GM19351 (cell line): ENCODE measurements around the gene RNF182.
"Not testable (repeated sequence)": the region's sequence is repeated elsewhere in the genome, so short reads cannot be mapped to it uniquely, and the experiment has no call there.

Source experiments
- ATAC-seq: cut with Tn5 transposase; IDR thresholded peaks from one replicate; pipeline ENCODE4 v1.9.1; 2021; ENCODE audit warnings: mild to moderate bottlenecking, moderate library complexity; ENCODE audit not compliant: unreplicated experiment

Gene RNF182

DNA sequence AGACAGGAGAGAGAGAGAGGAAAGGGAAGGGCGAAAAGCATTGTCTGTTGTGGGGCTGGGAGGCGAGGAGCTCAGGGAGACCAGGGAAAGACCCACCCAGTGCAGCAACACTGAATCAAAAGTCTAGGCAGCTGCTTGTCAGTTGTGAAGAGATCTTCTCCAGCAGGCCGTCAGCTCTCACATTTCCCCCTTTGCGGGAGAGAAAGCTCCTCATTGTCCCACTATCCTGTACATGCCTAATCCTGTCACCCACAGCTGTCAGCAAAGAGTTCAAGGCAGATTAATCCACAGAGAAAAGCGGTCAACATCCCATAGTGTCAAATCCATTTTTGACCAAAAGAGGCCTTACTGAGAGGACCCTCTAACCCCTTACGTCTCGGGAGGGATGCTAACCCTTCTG is 27.3 kb downstream of the RNF182 start:
- no peak for ATAC-seq

GRCh38 chr6:13953061-13953705 is 28.4 kb downstream of the RNF182 start:
- ATAC-seq: no peak

GRCh38 chr6:13965582-13966127 is 40.9 kb downstream of the RNF182 start:
- ATAC-seq: no peak

- no peak for ATAC-seq
These were observed 46.6 kb downstream of the RNF182 start for GRCh38 chr6:13971303-13971702.

DNA sequence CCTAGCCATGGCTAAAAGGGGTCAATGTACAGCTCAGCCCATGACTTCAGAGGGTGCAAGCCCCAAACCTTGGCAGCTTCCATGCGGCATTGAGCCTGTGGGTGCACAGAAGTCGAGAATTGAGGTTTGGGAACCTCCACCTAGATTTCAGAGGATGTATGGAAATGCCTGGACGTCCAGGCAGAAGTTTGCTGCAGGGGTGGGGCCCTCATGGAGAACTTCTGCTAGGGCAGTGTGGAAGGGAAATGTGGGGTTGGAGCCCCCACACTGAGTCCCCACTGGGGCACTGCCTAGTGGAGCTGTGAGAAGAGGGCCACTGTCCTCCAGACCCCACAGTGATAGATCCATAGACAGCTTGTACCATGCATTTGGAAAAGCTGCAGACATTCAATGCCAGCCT is 47.9 kb downstream of the RNF182 start:
- ATAC-seq: not testable (repeated sequence)

GRCh38 chr6:13973422-13973821 is 48.7 kb downstream of the RNF182 start:
- not testable (repeated sequence) for ATAC-seq

- no peak for ATAC-seq
These were observed 53.4 kb downstream of the RNF182 start for GRCh38 chr6:13978102-13978640.

GRCh38 chr6:13978787-13979186 is 54.0 kb downstream of the RNF182 start:
- ATAC-seq: no peak

GRCh38 chr6:13979284-13980171 is 54.8 kb downstream of the RNF182 start:
- ATAC-seq: no peak

- ATAC-seq: no peak
These were observed 55.8 kb downstream of the RNF182 start for GRCh38 chr6:13980534-13980933.

DNA sequence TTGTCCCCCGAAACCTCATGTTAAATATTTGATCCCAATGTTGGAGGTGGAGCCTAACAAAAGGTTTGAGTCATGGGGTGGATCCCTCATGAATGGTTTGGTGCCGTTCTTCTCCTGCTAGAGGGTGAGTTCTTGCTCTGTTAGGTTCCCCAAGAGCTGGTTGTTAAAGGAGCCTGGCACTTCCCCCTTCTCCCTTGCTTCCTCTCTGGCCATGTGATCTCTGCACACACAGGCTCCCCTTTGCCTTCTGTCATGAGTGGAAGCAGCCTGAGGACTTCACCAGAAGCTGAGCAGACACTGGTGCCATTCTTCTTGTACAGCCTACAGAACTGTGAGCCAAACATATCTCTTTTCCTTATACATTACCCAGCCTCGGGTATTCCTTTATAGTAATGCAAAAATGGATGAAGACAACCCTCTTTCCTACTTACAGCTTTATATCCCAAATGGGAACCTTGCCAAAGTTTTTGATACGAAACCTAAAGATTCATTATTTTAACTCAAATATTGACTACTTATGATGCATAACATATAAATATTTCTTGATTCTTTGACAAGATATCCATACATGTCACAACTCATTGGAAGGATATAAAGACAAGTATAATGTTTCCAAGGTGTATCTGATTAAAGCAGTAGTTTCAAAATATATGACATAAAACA is 61.0 kb downstream of the RNF182 start:
- ATAC-seq: no peak

DNA sequence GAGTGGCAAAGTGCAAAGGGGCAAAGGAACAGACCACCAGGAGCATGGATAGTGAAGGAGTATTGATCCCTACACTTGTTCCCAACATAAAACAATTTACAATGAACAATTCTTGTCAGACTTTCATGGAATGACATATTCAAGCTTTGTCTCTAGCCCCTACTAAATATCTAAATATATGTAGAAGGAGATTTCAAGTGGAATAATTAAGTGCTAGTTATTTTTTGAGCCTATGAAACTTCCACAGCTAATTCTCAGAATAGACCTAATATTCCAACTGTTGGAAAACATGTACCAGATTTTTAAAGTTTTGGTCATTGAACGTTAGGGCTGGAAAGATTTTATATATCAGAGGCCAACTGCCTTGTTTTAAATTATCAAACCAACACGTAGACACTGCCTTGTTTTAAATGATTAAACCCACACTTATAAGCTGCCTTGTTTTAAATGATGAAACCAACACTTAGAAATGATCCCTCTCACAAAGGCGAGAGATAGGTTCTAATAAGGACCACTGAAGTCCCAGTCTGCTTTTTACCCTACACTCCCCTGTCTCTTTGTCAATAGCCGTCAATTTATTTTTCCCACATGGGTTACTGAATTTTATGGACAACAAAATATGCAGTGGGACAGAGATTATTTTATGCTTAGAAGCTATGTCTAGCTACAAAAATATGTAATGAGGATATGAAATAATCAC is 62.1 kb downstream of the RNF182 start:
- ATAC-seq: no peak

- no peak for ATAC-seq
These were observed 62.7 kb downstream of the RNF182 start for GRCh38 chr6:13987400-13987865.

DNA sequence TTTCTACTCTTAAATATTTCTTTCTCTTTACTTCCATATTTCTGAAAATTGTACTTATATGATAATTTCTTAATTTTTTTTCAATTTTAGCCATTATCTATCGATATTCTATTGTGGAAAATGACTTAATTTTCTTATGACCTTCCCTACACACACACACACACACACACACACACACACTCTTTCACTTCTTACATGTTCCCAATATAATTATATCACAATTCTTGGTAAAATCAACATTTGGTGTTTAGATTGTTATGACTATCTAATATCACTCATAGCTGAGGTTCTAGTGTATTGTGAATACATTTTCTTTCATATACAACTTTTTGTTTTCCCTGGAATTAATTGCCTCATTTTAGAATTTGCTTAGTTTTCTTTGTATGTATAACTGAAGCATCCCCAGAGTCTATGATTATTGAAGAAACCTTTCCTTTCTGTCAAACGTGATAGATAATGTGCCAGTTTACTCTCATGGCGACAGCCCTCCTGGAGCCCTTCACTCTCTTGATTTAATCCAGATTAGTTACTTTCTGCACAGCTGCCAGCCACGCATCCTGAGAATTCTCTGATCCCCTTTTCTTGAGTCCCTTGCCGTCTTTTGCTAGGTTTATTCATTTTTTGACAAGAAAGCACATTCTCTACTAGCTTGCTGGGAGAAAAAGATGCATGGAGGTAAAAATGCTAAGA is 63.4 kb downstream of the RNF182 start:
- no peak for ATAC-seq

GRCh38 chr6:13988908-13989307 is 64.2 kb downstream of the RNF182 start:
- no peak for ATAC-seq

DNA sequence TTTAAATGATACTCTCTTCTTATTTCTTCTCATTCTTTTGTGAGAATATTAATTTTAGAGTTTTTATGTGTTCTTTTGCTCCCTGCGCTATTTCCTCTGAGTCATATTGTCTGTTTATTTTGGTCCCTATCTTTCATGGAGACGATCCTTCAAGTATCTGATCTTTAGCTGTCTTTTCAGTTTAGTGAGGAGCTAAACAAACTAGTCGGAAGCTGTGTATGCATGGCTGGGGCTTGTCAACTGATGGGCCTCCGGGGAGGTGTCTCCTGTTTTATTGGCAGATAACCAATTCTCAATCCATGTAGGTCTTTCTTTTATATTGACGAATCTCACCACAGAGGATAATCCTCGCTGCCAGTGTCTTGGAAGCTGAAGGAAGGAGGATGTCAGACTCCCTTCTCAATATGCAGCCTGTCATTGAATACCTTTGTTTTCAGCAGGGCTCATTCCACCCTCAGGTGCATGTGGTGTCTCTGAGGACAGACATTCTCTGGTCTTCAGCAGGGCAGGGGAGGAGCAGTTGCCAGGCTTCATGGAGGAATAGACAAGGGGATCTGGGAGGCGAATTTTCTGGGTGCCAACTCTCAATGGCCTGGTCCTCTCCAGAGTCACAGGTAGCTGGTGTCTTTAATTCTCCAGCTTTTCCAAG is 64.9 kb downstream of the RNF182 start:
- ATAC-seq: no peak

GRCh38 chr6:13990796-13991195 is 66.0 kb downstream of the RNF182 start:
- no peak for ATAC-seq

GRCh38 chr6:13991393-13991792 is 66.6 kb downstream of the RNF182 start:
- no peak for ATAC-seq

DNA sequence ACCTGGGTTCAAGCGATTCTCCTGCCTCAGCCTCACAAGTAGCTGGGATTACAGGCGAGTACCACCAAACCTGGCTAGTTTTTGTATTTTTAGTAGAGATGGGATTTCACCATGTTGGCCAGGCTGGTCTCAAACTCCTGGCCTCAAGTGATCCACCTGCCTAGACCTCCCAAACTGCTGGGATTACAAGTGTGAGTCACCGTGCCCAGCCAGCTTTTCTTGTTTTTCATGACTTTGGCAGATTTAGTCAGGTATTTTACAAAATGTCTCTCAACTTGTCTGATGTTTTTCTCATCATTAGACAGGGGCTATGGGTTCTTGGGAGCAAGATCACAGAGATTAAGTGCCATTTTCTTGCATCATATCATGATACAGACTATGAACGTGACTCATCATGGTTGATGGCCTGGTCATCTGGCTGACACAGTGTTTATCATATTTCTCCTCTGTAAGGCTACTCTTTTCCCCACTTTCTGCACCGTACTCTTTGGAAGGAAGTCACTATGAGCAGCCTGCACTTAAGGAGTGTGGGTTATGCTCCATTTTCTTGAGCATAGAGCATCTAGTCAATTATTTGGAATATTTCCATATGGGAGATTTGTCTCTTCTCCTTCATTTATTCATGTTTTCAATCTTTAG is 67.8 kb downstream of the RNF182 start:
- ATAC-seq: no peak
